ENCODE measurements around the gene PTPRM. TPM values are rescaled to one million over a fixed set of nuclear protein-coding genes. Genes with fewer than 3 reads are reported as not detected.

The PTPRM gene
- total and polyA plus RNA-seq, 2 of the 8 experiments (the other 6 are each of a cell fraction or from before 2014, with no cell fraction given), result 4.1 to 7.0 TPM

- Histone ChIP-seq H3K9me3 (ENCODE audit: insufficient read depth in 2 of 2, low read depth in 1 of 2, low read length in 1 of 2) (no peaks in the 10 kb centered on the region), H3K27ac (ENCODE audit: low read depth, low read length) (no peak overlapping the region), H4K8ac (ENCODE audit: extremely low read depth, insufficient read depth, low read length) (no peak overlapping the region), H3K79me1 (ENCODE audit: low read depth, low read length) (no peaks in the 10 kb centered on the region), H3K4me2 (ENCODE audit: insufficient read depth in 1 of 2, low read depth in 2 of 2, low read length in 2 of 2) (no peak overlapping the region), H3K36me3 (ENCODE audit: control insufficient read depth in 2 of 4, insufficient read depth in 4 of 4, low read length in 3 of 4) (no peaks in the 10 kb centered on the region), H3K27me3 (replicated peaks in 1 of 4; ENCODE audit: control insufficient read depth in 3 of 4, extremely low read depth in 1 of 4, insufficient read depth in 3 of 4, low read length in 3 of 4) (no peaks in the 10 kb centered on the region), H3K9ac (replicated peaks in 1 of 4; ENCODE audit: extremely low read depth in 1 of 4, low read depth in 3 of 4, low read length in 3 of 4) (no peak overlapping the region), H2BK5ac (ENCODE audit: low read depth, low read length) (no peak overlapping the region), H2BK15ac (ENCODE audit: low read length) (no peak overlapping the region), H2AK5ac (ENCODE audit: low read depth, low read length) (no peak overlapping the region), H3K4me3 (ENCODE audit: extremely low read depth in 1 of 4, insufficient read depth in 2 of 4, low read depth in 3 of 4, low read length in 4 of 4) (no peak overlapping the region), H3K79me2 (ENCODE audit: control insufficient read depth in 1 of 2, insufficient read depth in 2 of 2, low read length in 2 of 2) (no peaks in the 10 kb centered on the region), H4K5ac (ENCODE audit: insufficient read length, low read depth, low read length) (no peak overlapping the region), H2BK12ac (ENCODE audit: low read depth, low read length) (no peak overlapping the region), H3K23me2 (ENCODE audit: low read depth, low read length) (no peaks in the 10 kb centered on the region), H3K56ac (replicated peaks; ENCODE audit: insufficient read length, low read depth, low read length) (no peak overlapping the region), H4K20me1 (replicated peaks in 1 of 2; ENCODE audit: control insufficient read depth in 1 of 2, insufficient read depth in 2 of 2, low read length in 2 of 2) (no peaks in the 10 kb centered on the region), H2BK120ac (replicated peaks; ENCODE audit: low read depth, low read length) (no peak overlapping the region), H2BK20ac (ENCODE audit: low read length) (no peak overlapping the region), H3K14ac (ENCODE audit: insufficient read length) (no peak overlapping the region), H3K4ac (replicated peaks; ENCODE audit: insufficient read length, low read depth, low read length) (no peak overlapping the region), H3K23ac (ENCODE audit: insufficient read length) (no peak overlapping the region), H4K91ac (replicated peaks; ENCODE audit: insufficient read length, low read length) (no peak overlapping the region), H3K4me1 (replicated peaks in 1 of 4; ENCODE audit: control insufficient read depth in 3 of 4, insufficient read depth in 4 of 4, low read length in 3 of 4) (no peaks in the 10 kb centered on the region), H3K18ac (ENCODE audit: extremely low read depth, low read length) (no peak overlapping the region), H2AFZ (ENCODE audit: low read length) (no peak overlapping the region)
- TF ChIP-seq BACH1 (IDR thresholded peaks at IDR 0.05; ENCODE audit: low read length) (no peak), EZH2 (IDR thresholded peaks at IDR 0.05; ENCODE audit: low read depth, low read length, severe bottlenecking) (no peak), GABPA (IDR thresholded peaks at IDR 0.05; ENCODE audit: borderline replicate concordance, insufficient read depth, low read length) (no peak), JUN (IDR thresholded peaks at IDR 0.05; ENCODE audit: low read depth, low read length) (no peak)
- FAIRE-seq (no peak), DNase-seq (ENCODE audit: low read depth in 1 of 2, low spot score in 2 of 2) (no peak)
- 88% methylated on average over 1 of the region's 1 CpG; no CpG with 5 or more reads in 1 of the 2 experiments for WGBS, 2 experiments (ENCODE audit: extremely low coverage in 1 of 2, insufficient coverage in 1 of 2, insufficient read length in 1 of 2, insufficient replicate concordance in 2 of 2, low coverage in 1 of 2, low lambda C conversion rate in 2 of 2, missing lambda C conversion rate in 1 of 2)
- POLR2A ChIA-PET (ENCODE audit: partially characterized antibody), result no interaction called here
- CTCF ChIA-PET (ENCODE audit: partially characterized antibody), result interaction anchor here (1.1 to 7.6 kb wide), 2 partner anchors 26 to 28 kb away, joined by 3 to 67 read pairs; no protein-coding TSS in a partner anchor
Observed at GRCh38 chr18:8454136-8454535, 887.0 kb downstream of the PTPRM start.
